Astrocyte (in vitro differentiated cells and primary cell): ENCODE measurements around the gene SNRPD3. TPM values are rescaled to one million over a fixed set of nuclear protein-coding genes. Genes with fewer than 3 reads are reported as not detected.

Source experiments
- DNase-seq: peaks from one replicate; pipeline ENCODE4 v3.0.0-alpha.2; 2010; ENCODE audit warnings: low read depth
- FAIRE-seq: peaks from 2 replicates; lab custom pipeline; 2011; peaks lifted over from hg19 to GRCh38; lab: Jason Lieb, UNC
- H2AFZ ChIP-seq: 2 replicates; pipeline ENCODE4 v1.6.0; 2012; ENCODE audit warnings: low read depth, low read length, inconsistent platforms
- H3K27ac ChIP-seq: 2 replicates; pipeline ENCODE4 v1.5.1; 2011; ENCODE audit warnings: low read depth, low read length, inconsistent platforms
- H3K27me3 ChIP-seq: 2 replicates; pipeline ENCODE4 v1.6.0; 2011; ENCODE audit warnings: low read length, inconsistent platforms; ENCODE audit not compliant: insufficient read depth
- H3K36me3 ChIP-seq: 2 replicates; pipeline ENCODE4 v1.5.1; 2011; ENCODE audit warnings: low read length, inconsistent platforms; ENCODE audit not compliant: insufficient read depth
- H3K4me1 ChIP-seq: 2 replicates; pipeline ENCODE4 v1.5.1; 2011; ENCODE audit warnings: low read length, inconsistent platforms; ENCODE audit not compliant: insufficient read depth
- H3K4me2 ChIP-seq: 2 replicates; pipeline ENCODE4 v1.6.0; 2012; ENCODE audit warnings: low read length, inconsistent platforms
- H3K4me3 ChIP-seq: 2 replicates; pipeline ENCODE4 v1.5.1; 2011; ENCODE audit warnings: low read depth, mild to moderate bottlenecking, low read length, inconsistent platforms; ENCODE audit not compliant: insufficient read depth
- H3K79me2 ChIP-seq: 2 replicates; pipeline ENCODE4 v1.6.0; 2012; ENCODE audit warnings: mild to moderate bottlenecking, low read length, inconsistent platforms; ENCODE audit not compliant: insufficient read depth
- H3K9ac ChIP-seq: 2 replicates; pipeline ENCODE4 v1.6.0; 2012; ENCODE audit warnings: mild to moderate bottlenecking, low read length, inconsistent platforms
- H3K9me3 ChIP-seq: 2 replicates; pipeline ENCODE4 v1.5.1; 2012; ENCODE audit warnings: low read depth, mild to moderate bottlenecking, low read length, inconsistent platforms; ENCODE audit not compliant: insufficient read depth
- H4K20me1 ChIP-seq: 2 replicates; pipeline ENCODE4 v1.6.0; 2012; ENCODE audit warnings: low read length, inconsistent platforms; ENCODE audit not compliant: insufficient read depth
- H3K27ac Mint-ChIP-seq: one replicate; pipeline ENCODE4 v1.8.0; 2021; ENCODE audit warnings: mild to moderate bottlenecking, mixed read lengths; ENCODE audit not compliant: unreplicated experiment
- H3K27me3 Mint-ChIP-seq: one replicate; pipeline ENCODE4 v1.8.0; 2021; ENCODE audit warnings: low read depth, mixed read lengths; ENCODE audit not compliant: unreplicated experiment
- H3K36me3 Mint-ChIP-seq: one replicate; pipeline ENCODE4 v1.8.0; 2021; ENCODE audit warnings: low read depth, mixed read lengths; ENCODE audit not compliant: unreplicated experiment
- H3K4me1 Mint-ChIP-seq: one replicate; pipeline ENCODE4 v1.8.0; 2021; ENCODE audit warnings: low read depth, mixed read lengths; ENCODE audit not compliant: unreplicated experiment
- H3K4me3 Mint-ChIP-seq: one replicate; pipeline ENCODE4 v1.8.0; 2021; ENCODE audit warnings: mild to moderate bottlenecking, moderate library complexity, mixed read lengths; ENCODE audit not compliant: unreplicated experiment
- H3K9me3 Mint-ChIP-seq: one replicate; pipeline ENCODE4 v1.8.0; 2021; ENCODE audit warnings: mild to moderate bottlenecking, mixed read lengths; ENCODE audit not compliant: unreplicated experiment
- CTCF ChIP-seq: IDR thresholded peaks from 2 replicates; pipeline ENCODE4 v1.5.1; 2011; ENCODE audit warnings: low read depth, mild to moderate bottlenecking, inconsistent platforms, low read length, moderate library complexity; ENCODE audit not compliant: insufficient read depth
- EZH2 ChIP-seq: IDR thresholded peaks from 2 replicates; pipeline ENCODE4 v1.6.1; 2012; ENCODE audit warnings: mild to moderate bottlenecking, low read length, inconsistent platforms; ENCODE audit not compliant: insufficient read depth
- total RNA-seq: library from RNA; stranded (reverse); gene quantifications from 2 replicates; pipeline ENCODE4 v1.2.1, GENCODE V29; 2021

SNRPD3 gene
- total RNA-seq, 1 donor from 2014 or later, result 97.3 TPM

DNA sequence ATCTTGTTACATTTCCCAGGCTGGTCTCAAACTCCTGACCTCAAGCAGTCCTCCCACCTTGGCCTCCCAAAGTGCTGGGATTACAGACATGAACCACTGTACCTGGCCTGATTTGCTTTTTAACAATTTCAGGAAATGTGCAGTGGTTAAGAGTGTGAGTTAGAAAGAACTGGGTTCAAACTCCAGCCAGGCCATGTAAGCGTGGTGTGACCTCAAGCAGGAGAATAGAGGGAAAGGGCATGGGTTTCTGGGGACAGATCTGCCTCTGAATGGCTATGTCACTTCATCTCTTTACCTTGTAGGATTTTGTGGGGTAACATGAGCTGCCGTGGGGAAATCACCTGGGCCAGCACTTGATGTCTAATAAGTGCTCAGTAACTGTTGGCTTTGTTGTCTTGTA lies 9.3 kb downstream of the SNRPD3 start:
- peaks cover 4% of the 10 kb centered on the region for H3K4me1 Mint-ChIP-seq
- no peaks in the 10 kb centered on the region for H3K4me1 ChIP-seq
- no peak overlapping the region for H2AFZ ChIP-seq
- no peak overlapping the region for H3K27ac ChIP-seq
- DNase-seq, result no peak
- no peak overlapping the region for H3K4me3 ChIP-seq
- no peaks in the 10 kb centered on the region for H3K9me3 ChIP-seq
- H3K36me3 ChIP-seq, result peaks cover 26% of the 10 kb centered on the region
- no peak for TF ChIP-seq EZH2
- no peak for TF ChIP-seq CTCF
- no peak overlapping the region for H3K4me3 Mint-ChIP-seq
- peaks cover 7% of the 10 kb centered on the region for H3K36me3 Mint-ChIP-seq
- H3K27ac Mint-ChIP-seq, result no peak overlapping the region
- no peak overlapping the region for H3K9ac ChIP-seq
- FAIRE-seq, result no peak
- H3K79me2 ChIP-seq, result peaks cover 87% of the 10 kb centered on the region
- H4K20me1 ChIP-seq, result peaks cover 79% of the 10 kb centered on the region
- H3K27me3 ChIP-seq, result no peaks in the 10 kb centered on the region
- no peaks in the 10 kb centered on the region for H3K9me3 Mint-ChIP-seq
- no peak overlapping the region for H3K4me2 ChIP-seq
- no peaks in the 10 kb centered on the region for H3K27me3 Mint-ChIP-seq

GRCh38 chr22:24566899-24567511 lies 11.2 kb downstream of the SNRPD3 start:
- H3K27me3 ChIP-seq, result no peaks in the 10 kb centered on the region
- Mint-ChIP-seq H3K9me3 (no peaks in the 10 kb centered on the region), H3K27me3 (no peaks in the 10 kb centered on the region), H3K27ac (no peak overlapping the region), H3K4me1 (peaks cover 4% of the 10 kb centered on the region), H3K4me3 (no peak overlapping the region), H3K36me3 (peaks cover 8% of the 10 kb centered on the region)
- H2AFZ ChIP-seq, result no peak overlapping the region
- H4K20me1 ChIP-seq, result peaks cover 77% of the 10 kb centered on the region
- peaks cover 73% of the 10 kb centered on the region for H3K79me2 ChIP-seq
- no peaks in the 10 kb centered on the region for H3K9me3 ChIP-seq
- no peak overlapping the region for H3K27ac ChIP-seq
- H3K4me3 ChIP-seq, result no peak overlapping the region
- TF ChIP-seq EZH2 (no peak), CTCF (no peak)
- no peak overlapping the region for H3K4me2 ChIP-seq
- H3K4me1 ChIP-seq, result no peaks in the 10 kb centered on the region
- FAIRE-seq, result no peak
- no peak for DNase-seq
- H3K36me3 ChIP-seq, result peaks cover 22% of the 10 kb centered on the region
- H3K9ac ChIP-seq, result no peak overlapping the region

- Histone ChIP-seq H3K4me2 (no peak overlapping the region), H3K79me2 (peaks cover 68% of the 10 kb centered on the region), H3K27me3 (no peaks in the 10 kb centered on the region), H2AFZ (no peak overlapping the region), H3K4me1 (no peaks in the 10 kb centered on the region), H3K9ac (no peak overlapping the region), H3K27ac (no peak overlapping the region), H3K4me3 (no peak overlapping the region), H4K20me1 (peaks cover 75% of the 10 kb centered on the region), H3K36me3 (peaks cover 25% of the 10 kb centered on the region), H3K9me3 (no peaks in the 10 kb centered on the region)
- FAIRE-seq, result no peak
- H3K4me3 Mint-ChIP-seq, result no peak overlapping the region
- H3K27ac Mint-ChIP-seq, result no peak overlapping the region
- peaks cover 4% of the 10 kb centered on the region for H3K4me1 Mint-ChIP-seq
- H3K27me3 Mint-ChIP-seq, result no peaks in the 10 kb centered on the region
- DNase-seq, result no peak
- H3K36me3 Mint-ChIP-seq, result peaks cover 11% of the 10 kb centered on the region
- TF ChIP-seq CTCF, result no peak
- no peak for TF ChIP-seq EZH2
- no peaks in the 10 kb centered on the region for H3K9me3 Mint-ChIP-seq
Observed at GRCh38 chr22:24567668-24568067, 11.9 kb downstream of the SNRPD3 start.
